Ishikawa (cell line): ENCODE data around the gene VSX2.

Source experiments
- CEBPB ChIP-seq: IDR thresholded peaks from 2 replicates; pipeline ENCODE4 v1.6.1; 2012
- CREB1 ChIP-seq: IDR thresholded peaks from 2 replicates; pipeline ENCODE4 v1.6.1; 2012; ENCODE audit warnings: low read depth
- EGR1 ChIP-seq: IDR thresholded peaks from 2 replicates; pipeline ENCODE4 v1.6.1; 2012
- EP300 ChIP-seq: IDR thresholded peaks from 2 replicates; pipeline ENCODE4 v1.6.1; 2012; ENCODE audit warnings: borderline replicate concordance
- FOXM1 ChIP-seq: IDR thresholded peaks from 2 replicates; pipeline ENCODE4 v1.6.1; 2012; ENCODE audit warnings: low read depth, borderline replicate concordance
- NFIC ChIP-seq: IDR thresholded peaks from 2 replicates; pipeline ENCODE4 v1.6.1; 2012
- RAD21 ChIP-seq: IDR thresholded peaks from 2 replicates; pipeline ENCODE4 v1.6.1; 2012; ENCODE audit warnings: low read depth
- TAF1 ChIP-seq: IDR thresholded peaks from 2 replicates; pipeline ENCODE4 v1.6.1; 2012; ENCODE audit warnings: low read depth, mild to moderate bottlenecking
- TCF12 ChIP-seq: IDR thresholded peaks from 2 replicates; pipeline ENCODE4 v1.6.1; 2012; ENCODE audit warnings: low read depth
- TEAD4 ChIP-seq: IDR thresholded peaks from 2 replicates; pipeline ENCODE4 v1.6.1; 2012
- YY1 ChIP-seq: IDR thresholded peaks from 2 replicates; pipeline ENCODE4 v1.6.1; 2012; ENCODE audit warnings: low read depth
- ZBTB7A ChIP-seq: IDR thresholded peaks from 2 replicates; pipeline ENCODE4 v1.6.1; 2012; ENCODE audit warnings: low read depth
- TF ChIP-seq, protein P1 (sequence below): IDR thresholded peaks from 2 replicates; pipeline ENCODE4 v1.6.1; 2012
- TF ChIP-seq, protein P2 (sequence below): IDR thresholded peaks from 2 replicates; pipeline ENCODE4 v1.6.1; 2012; ENCODE audit warnings: low read depth, mild to moderate bottlenecking
- TF ChIP-seq, protein P3 (sequence below): IDR thresholded peaks from 2 replicates; pipeline ENCODE4 v1.6.1; 2012

The VSX2 gene

DNA sequence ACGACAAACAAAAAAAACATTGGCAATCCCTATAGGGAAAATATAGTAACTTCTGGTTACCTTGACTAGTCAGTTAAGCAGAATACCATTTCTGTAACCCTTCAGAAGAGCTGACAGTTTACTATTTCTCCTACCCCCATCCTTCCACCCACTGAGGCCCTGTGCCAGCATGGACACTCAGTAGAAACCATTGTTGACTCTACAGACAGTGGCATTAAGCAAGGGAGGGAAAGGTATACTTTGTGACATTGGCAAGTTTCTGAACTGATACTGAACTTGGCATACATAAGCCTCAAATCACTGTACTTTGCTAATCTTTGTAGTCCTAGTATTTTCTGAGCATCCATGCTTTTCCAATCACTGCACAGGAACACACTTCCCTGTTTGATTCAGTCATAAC is 33.4 kb upstream of the VSX2 start:
- TF ChIP-seq ZBTB7A, result no peak
- TF ChIP-seq EP300, result no peak
- no peak for TF ChIP-seq TAF1
- TF ChIP-seq, protein P1, sequence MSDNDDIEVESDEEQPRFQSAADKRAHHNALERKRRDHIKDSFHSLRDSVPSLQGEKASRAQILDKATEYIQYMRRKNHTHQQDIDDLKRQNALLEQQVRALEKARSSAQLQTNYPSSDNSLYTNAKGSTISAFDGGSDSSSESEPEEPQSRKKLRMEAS, result no peak
- TF ChIP-seq CREB1, result no peak
- TF ChIP-seq, protein P2, sequence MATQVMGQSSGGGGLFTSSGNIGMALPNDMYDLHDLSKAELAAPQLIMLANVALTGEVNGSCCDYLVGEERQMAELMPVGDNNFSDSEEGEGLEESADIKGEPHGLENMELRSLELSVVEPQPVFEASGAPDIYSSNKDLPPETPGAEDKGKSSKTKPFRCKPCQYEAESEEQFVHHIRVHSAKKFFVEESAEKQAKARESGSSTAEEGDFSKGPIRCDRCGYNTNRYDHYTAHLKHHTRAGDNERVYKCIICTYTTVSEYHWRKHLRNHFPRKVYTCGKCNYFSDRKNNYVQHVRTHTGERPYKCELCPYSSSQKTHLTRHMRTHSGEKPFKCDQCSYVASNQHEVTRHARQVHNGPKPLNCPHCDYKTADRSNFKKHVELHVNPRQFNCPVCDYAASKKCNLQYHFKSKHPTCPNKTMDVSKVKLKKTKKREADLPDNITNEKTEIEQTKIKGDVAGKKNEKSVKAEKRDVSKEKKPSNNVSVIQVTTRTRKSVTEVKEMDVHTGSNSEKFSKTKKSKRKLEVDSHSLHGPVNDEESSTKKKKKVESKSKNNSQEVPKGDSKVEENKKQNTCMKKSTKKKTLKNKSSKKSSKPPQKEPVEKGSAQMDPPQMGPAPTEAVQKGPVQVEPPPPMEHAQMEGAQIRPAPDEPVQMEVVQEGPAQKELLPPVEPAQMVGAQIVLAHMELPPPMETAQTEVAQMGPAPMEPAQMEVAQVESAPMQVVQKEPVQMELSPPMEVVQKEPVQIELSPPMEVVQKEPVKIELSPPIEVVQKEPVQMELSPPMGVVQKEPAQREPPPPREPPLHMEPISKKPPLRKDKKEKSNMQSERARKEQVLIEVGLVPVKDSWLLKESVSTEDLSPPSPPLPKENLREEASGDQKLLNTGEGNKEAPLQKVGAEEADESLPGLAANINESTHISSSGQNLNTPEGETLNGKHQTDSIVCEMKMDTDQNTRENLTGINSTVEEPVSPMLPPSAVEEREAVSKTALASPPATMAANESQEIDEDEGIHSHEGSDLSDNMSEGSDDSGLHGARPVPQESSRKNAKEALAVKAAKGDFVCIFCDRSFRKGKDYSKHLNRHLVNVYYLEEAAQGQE, result no peak
- no peak for TF ChIP-seq CEBPB
- TF ChIP-seq EGR1, result no peak
- TF ChIP-seq TCF12, result no peak
- TF ChIP-seq, protein P3, sequence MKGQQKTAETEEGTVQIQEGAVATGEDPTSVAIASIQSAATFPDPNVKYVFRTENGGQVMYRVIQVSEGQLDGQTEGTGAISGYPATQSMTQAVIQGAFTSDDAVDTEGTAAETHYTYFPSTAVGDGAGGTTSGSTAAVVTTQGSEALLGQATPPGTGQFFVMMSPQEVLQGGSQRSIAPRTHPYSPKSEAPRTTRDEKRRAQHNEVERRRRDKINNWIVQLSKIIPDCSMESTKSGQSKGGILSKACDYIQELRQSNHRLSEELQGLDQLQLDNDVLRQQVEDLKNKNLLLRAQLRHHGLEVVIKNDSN, result no peak
- no peak for TF ChIP-seq YY1
- no peak for TF ChIP-seq NFIC
- TF ChIP-seq RAD21, result no peak
- no peak for TF ChIP-seq TEAD4
- no peak for TF ChIP-seq FOXM1

DNA sequence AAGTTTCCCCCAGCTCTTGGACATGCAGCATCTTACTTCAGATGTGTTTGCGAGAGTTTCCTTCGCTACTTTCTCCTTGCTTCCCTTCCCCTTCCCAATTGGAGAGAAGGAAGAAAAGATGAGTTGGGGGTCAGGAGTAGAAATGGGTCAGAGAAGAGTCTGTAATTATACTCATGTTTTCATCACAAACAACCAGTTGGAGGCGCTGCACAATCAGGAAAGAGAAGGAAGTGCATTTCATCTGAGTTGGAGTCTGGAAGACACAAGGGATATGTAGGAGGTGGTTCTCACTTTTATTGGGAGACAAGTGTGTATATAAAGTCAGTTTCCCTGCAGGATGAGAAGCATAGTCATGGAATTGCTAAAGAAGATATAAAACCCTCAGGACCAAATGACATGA is 31.3 kb upstream of the VSX2 start:
- TF ChIP-seq RAD21 (peak; percentile 35), EP300 (no peak)

DNA sequence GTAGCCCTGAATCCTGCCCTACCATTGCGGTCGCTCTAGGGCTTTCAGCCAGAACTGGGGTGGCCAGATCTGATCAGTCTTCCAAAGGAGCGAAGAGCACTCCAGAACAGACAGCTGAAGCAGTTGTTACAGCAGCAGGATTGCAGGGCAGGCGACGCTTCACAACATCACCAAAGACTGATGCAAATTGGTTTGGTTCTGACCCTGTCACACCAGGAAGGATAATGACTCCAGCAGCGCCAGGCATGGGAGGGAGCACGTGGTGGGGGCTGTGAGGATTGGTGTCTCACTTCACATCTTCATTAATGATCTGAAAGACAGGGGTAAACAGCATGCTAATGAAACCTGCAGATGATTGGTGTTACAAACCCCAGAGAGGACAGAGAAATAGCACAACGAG is 30.6 kb upstream of the VSX2 start:
- TF ChIP-seq TAF1 (no peak), FOXM1 (no peak), NFIC (no peak), TCF12 (no peak), CEBPB (no peak), ZBTB7A (no peak), CREB1 (no peak)
- TF ChIP-seq, protein P3, result no peak
- TF ChIP-seq, protein P2, result no peak
- TF ChIP-seq, protein P1, result no peak

DNA sequence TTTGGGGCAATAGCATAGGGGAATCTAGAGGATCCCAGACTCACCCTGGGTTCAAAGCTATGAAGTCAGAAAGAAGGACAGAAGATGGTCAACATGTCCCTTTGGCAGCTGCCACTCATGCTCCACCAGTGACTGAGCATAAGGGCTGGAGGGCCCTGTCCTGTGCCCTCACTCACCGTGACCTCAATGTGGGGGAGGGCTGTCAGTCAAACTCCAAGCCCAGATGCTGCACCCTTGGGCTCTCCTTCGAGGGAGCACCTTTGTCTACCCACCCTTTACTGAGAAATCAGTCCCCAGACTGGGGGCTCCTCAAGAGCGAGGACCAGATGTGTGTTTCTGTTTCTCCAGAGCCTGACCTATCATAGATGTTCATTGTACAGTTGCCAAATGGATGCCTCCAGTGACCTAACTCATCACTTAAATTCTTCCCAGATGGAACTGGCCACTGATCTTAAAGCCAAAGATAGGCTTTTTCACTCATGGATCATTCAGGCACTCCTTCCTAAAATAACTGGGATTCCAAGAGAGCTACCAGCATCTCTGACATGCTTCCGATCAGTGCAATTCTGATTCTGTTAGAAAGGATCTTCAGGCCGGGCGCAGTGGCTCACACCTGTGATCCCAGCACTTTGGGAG is 27.2 kb upstream of the VSX2 start:
- TF ChIP-seq EGR1 (no peak), TAF1 (no peak), TEAD4 (no peak), TCF12 (no peak), FOXM1 (no peak), CEBPB (no peak)
- TF ChIP-seq, protein P3, result no peak

DNA sequence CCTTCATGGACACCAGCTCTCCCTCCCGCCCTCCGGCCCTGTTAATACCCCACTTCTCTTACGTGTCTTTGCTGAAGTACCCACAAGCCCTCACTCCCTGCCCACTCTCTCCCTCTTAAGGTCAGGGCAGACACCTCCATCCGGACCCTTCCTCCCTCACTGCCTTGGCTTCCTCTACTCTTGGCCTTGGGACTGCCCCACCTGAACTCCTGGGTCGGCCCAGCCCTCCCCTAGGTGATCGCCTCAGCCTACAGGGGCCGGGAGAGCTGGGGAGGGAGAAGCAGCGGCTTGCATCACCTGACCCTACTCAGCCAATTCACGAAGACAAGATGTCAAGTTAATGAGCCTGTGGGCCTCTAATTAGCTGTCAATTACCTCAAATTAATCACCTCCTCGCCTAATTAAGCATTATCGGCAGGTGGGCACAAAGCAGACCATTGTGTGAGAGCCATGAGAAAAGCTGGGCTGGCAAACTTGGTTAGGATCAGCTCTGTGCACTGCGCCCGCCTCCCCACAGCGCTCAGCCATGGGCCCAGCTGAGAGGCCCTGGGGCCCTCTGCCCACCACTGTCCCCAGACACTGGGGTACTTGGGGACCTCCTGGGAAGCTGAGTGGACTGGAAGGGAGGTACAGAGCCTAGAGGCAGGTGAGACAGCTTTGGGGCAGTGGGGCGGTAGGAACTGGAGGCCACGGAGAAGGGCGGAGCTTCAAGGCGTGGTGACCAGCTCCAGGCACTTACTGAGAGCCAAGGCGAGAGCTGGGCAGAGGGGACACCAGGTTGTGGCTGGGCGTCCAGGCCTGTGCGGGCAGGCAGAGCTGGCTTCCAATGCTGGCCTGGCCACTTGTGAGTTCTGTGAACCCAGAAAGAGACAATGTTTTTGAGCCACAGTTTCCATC is 25.1 kb upstream of the VSX2 start:
- TF ChIP-seq CEBPB (no peak), ZBTB7A (no peak), NFIC (no peak), TAF1 (no peak), CREB1 (no peak), RAD21 (no peak), FOXM1 (no peak), EGR1 (no peak), YY1 (no peak), EP300 (no peak)
- TF ChIP-seq, protein P1, result no peak
- TF ChIP-seq, protein P3, result no peak
